NCI-H2029 treated with DMSO at 0.1 percent for 48 hours (cell line): ENCODE measurements around the gene PTPRE.
"Not testable (repeated sequence)": the region's sequence is repeated elsewhere in the genome, so short reads cannot be mapped to it uniquely, and the experiment has no call there.

Experiments used
- DNase-seq: peaks from one replicate; lab custom pipeline; 2025; lab: John Stamatoyannopoulos, UW

The PTPRE gene

GRCh38 chr10:128072941-128073645 lies 166.2 kb downstream of the PTPRE start:
- DNase-seq, result no peak

GRCh38 chr10:128073890-128074289 lies 167.0 kb downstream of the PTPRE start:
- no peak for DNase-seq

GRCh38 chr10:128074589-128074988 lies 167.7 kb downstream of the PTPRE start:
- no peak for DNase-seq

GRCh38 chr10:128077155-128077875 lies 170.4 kb downstream of the PTPRE start:
- no peak for DNase-seq

- DNase-seq, result no peak
Measured at GRCh38 chr10:128078136-128078969, 171.4 kb downstream of the PTPRE start.

GRCh38 chr10:128080231-128080630 lies 173.3 kb downstream of the PTPRE start:
- no peak for DNase-seq

GRCh38 chr10:128080641-128081040 lies 173.7 kb downstream of the PTPRE start:
- DNase-seq, result no peak

GRCh38 chr10:128081222-128081621 lies 174.3 kb downstream of the PTPRE start:
- DNase-seq, result no peak

- no peak for DNase-seq
Measured at GRCh38 chr10:128081720-128082119, 174.8 kb downstream of the PTPRE start.

- DNase-seq, result no peak
Measured at GRCh38 chr10:128083191-128083895, 176.4 kb downstream of the PTPRE start.

- DNase-seq, result no peak
Measured at GRCh38 chr10:128084364-128084763, 177.5 kb downstream of the PTPRE start.

- no peak for DNase-seq
Measured at GRCh38 chr10:128084991-128085390, 178.1 kb downstream of the PTPRE start.

- no peak for DNase-seq
Measured at GRCh38 chr10:128086003-128086863, 179.3 kb downstream of the PTPRE start.

- DNase-seq, result no peak
Measured at GRCh38 chr10:128087146-128087883, 180.4 kb downstream of the PTPRE start.

GRCh38 chr10:128087884-128088709 lies 181.2 kb downstream of the PTPRE start:
- no peak for DNase-seq

GRCh38 chr10:128091636-128092210 lies 184.8 kb downstream of the PTPRE start:
- DNase-seq, result no peak

- no peak for DNase-seq
Measured at GRCh38 chr10:128092454-128092853, 185.6 kb downstream of the PTPRE start.

GRCh38 chr10:128094596-128094995 lies 187.7 kb downstream of the PTPRE start:
- not testable (repeated sequence) for DNase-seq
